Liver (tissue), 9 donors: ENCODE results near the gene NKX1-2. TPM values are rescaled to one million over a fixed set of nuclear protein-coding genes. Genes with fewer than 3 reads are reported as not detected.
A peak's percentile ranks its signal among the peaks of the same experiment; 100 is the strongest.

ENCODE experiments used
- DNase-seq: peaks from one replicate; pipeline ENCODE4 v3.0.0-alpha.2; 2017; ENCODE audit warnings: low spot score
- H3K27ac ChIP-seq, 2 donors: one replicate each; pipeline ENCODE4 v1.7.0; 2013; ENCODE audit warnings: inconsistent platforms in 2 of 2, low read length in 2 of 2, control low read depth in 1 of 2, low read depth in 1 of 2, mild to moderate bottlenecking in 1 of 2
- H3K27me3 ChIP-seq, 4 donors: one replicate each; pipeline versions ENCODE4 v1.6.1 to v1.7.0; 2013; ENCODE audit warnings: low read length in 3 of 4, inconsistent platforms in 1 of 4, mild to moderate bottlenecking in 1 of 4, moderate library complexity in 1 of 4; ENCODE audit not compliant: control insufficient read depth in 4 of 4, insufficient read depth in 4 of 4
- H3K36me3 ChIP-seq, 4 donors: one replicate each; pipeline versions ENCODE4 v1.6.1 to v1.7.0; 2013; ENCODE audit warnings: low read length in 3 of 4, mild to moderate bottlenecking in 3 of 4, low read depth in 1 of 4, moderate library complexity in 1 of 4; ENCODE audit not compliant: control insufficient read depth in 4 of 4, insufficient read depth in 3 of 4
- H3K4me1 ChIP-seq, 4 donors: one replicate each; pipeline versions ENCODE4 v1.6.1 to v1.7.0; 2013; ENCODE audit warnings: low read length in 3 of 4, mild to moderate bottlenecking in 3 of 4, moderate library complexity in 1 of 4; ENCODE audit not compliant: control insufficient read depth in 4 of 4, insufficient read depth in 4 of 4
- H3K4me3 ChIP-seq, 3 donors: one replicate each; pipeline versions ENCODE4 v1.6.1 to v1.7.0; 2013; ENCODE audit warnings: low read length in 3 of 3, control low read depth in 1 of 3, low read depth in 1 of 3, mild to moderate bottlenecking in 1 of 3
- H3K9ac ChIP-seq, 2 donors: one replicate each; pipeline ENCODE4 v1.7.0; 2013; ENCODE audit warnings: low read length in 2 of 2, mild to moderate bottlenecking in 2 of 2, moderate library complexity in 2 of 2, control low read depth in 1 of 2, low read depth in 1 of 2
- H3K9me3 ChIP-seq, 4 donors: one replicate each; pipeline versions ENCODE4 v1.6.1 to v1.7.0; 2013; ENCODE audit warnings: low read length in 3 of 4; ENCODE audit not compliant: control insufficient read depth in 4 of 4
- ATF3 ChIP-seq: IDR thresholded peaks from 2 replicates; pipeline ENCODE4 v1.6.1; 2016; ENCODE audit warnings: antibody characterized with exemption
- CTCF ChIP-seq: fragments of 150-350 bp; IDR thresholded peaks from 2 replicates; pipeline ENCODE4 v1.5.1; 2017; ENCODE audit warnings: improper control_type of control experiment, low read depth, low read length; ENCODE audit not compliant: missing input control
- EGR1 ChIP-seq, 2 donors: IDR thresholded peaks; 2 replicates each; pipeline ENCODE4 v1.6.1; 2016 to 2018; ENCODE audit warnings: antibody characterized with exemption in 2 of 2, low read depth in 2 of 2
- FOXA1 ChIP-seq: IDR thresholded peaks from 2 replicates; pipeline ENCODE4 v1.6.1; 2016; ENCODE audit warnings: antibody characterized with exemption
- FOXA2 ChIP-seq: IDR thresholded peaks from 2 replicates; pipeline ENCODE4 v1.6.1; 2016; ENCODE audit warnings: antibody characterized with exemption
- GABPA ChIP-seq, 2 donors: IDR thresholded peaks in 1 of 2; conservative IDR thresholded peaks in 1 of 2; 2 replicates each; pipeline ENCODE4 v1.6.1; 2016; ENCODE audit warnings: antibody characterized with exemption in 2 of 2, mild to moderate bottlenecking in 1 of 2, moderate library complexity in 1 of 2
- HNF4A ChIP-seq, 2 donors: conservative IDR thresholded peaks; 2 replicates each; pipeline ENCODE4 v1.6.1; 2016; ENCODE audit warnings: antibody characterized with exemption in 2 of 2, mild to moderate bottlenecking in 2 of 2
- HNF4G ChIP-seq: IDR thresholded peaks from 2 replicates; pipeline ENCODE4 v1.6.1; 2016; ENCODE audit warnings: antibody characterized with exemption
- JUND ChIP-seq, 2 donors: IDR thresholded peaks; 2 replicates each; pipeline ENCODE4 v1.6.1; 2016; ENCODE audit warnings: antibody characterized with exemption in 2 of 2
- MAX ChIP-seq: IDR thresholded peaks from 2 replicates; pipeline ENCODE4 v1.6.1; 2016; ENCODE audit warnings: antibody characterized with exemption
- NR2F2 ChIP-seq: IDR thresholded peaks from 2 replicates; pipeline ENCODE4 v1.6.1; 2016; ENCODE audit warnings: antibody characterized with exemption
- RAD21 ChIP-seq, 2 donors: IDR thresholded peaks; 2 replicates each; pipeline ENCODE4 v1.6.1; 2016; ENCODE audit warnings: antibody characterized with exemption in 2 of 2, mild to moderate bottlenecking in 2 of 2
- REST ChIP-seq: IDR thresholded peaks from 2 replicates; pipeline ENCODE4 v1.6.1; 2016; ENCODE audit warnings: antibody characterized with exemption, mild to moderate bottlenecking
- RXRA ChIP-seq, 2 donors: IDR thresholded peaks; 2 replicates each; pipeline ENCODE4 v1.6.1; 2017 to 2018; ENCODE audit warnings: antibody characterized with exemption in 2 of 2, mild to moderate bottlenecking in 1 of 2
- SP1 ChIP-seq: IDR thresholded peaks from 2 replicates; pipeline ENCODE4 v1.6.1; 2018; ENCODE audit warnings: antibody characterized with exemption, mild to moderate bottlenecking
- TAF1 ChIP-seq: conservative IDR thresholded peaks from 2 replicates; pipeline ENCODE4 v1.6.1; 2016; ENCODE audit warnings: antibody characterized with exemption, mild to moderate bottlenecking
- YY1 ChIP-seq: IDR thresholded peaks from 2 replicates; pipeline ENCODE4 v1.6.1; 2016; ENCODE audit warnings: antibody characterized with exemption, mild to moderate bottlenecking
- ZBTB33 ChIP-seq: IDR thresholded peaks from 2 replicates; pipeline ENCODE4 v1.6.1; 2016; ENCODE audit warnings: antibody characterized with exemption
- WGBS: extraction: QIAGEN DNeasy Blood & Tissue Kit; methylation state at CpG from one replicate; pipeline ENCODE4 v1.1.7; 2013; 5-methylcytosine and 5-hydroxymethylcytosine counted together
- polyA plus RNA-seq, 2 donors: library from polyadenylated mRNA; stranded (reverse) in 1 of 2; unstranded in 1 of 2; fragments of 200-250 nt in 1 of 2; fragments of >200 nt in 1 of 2; fragmentation: Nextera tagmentation in 1 of 2; extraction: Ambion mirVana in 1 of 2; gene quantifications; one replicate each; pipeline versions ENCODE4 v1.2.1 to v1.2.3, GENCODE V29; 2013 to 2015
- total RNA-seq, 2 donors: library from RNA; depleted of rRNA; stranded (reverse); fragments of >200 nt; gene quantifications; one replicate each; pipeline ENCODE4 v1.2.3, GENCODE V29; 2014
- donor health status: healthy.
- donor health status: healthy.
- donor health status: healthy.
- donor health status: healthy.
- donor health status: healthy.

Gene NKX1-2
- total and polyA plus RNA-seq, 4 donors, result not detected

GRCh38 chr10:124477614-124478363 is 28.0 kb upstream of the NKX1-2 start:
- no peak overlapping the region for H3K4me3 ChIP-seq
- TF ChIP-seq FOXA1, result no peak
- TF ChIP-seq EGR1 (IDR thresholded peaks at IDR 0.05; ENCODE audit: low read depth in 2 of 2), result no peak
- TF ChIP-seq FOXA2, result no peak
- no peak for TF ChIP-seq RAD21 (IDR thresholded peaks at IDR 0.05)
- TF ChIP-seq GABPA (IDR thresholded peaks at IDR 0.05 in 1 of 2, conservative IDR thresholded peaks at IDR 0.05 in 1 of 2), result no peak
- TF ChIP-seq NR2F2, result no peak
- TF ChIP-seq ATF3, result no peak
- no peak for TF ChIP-seq HNF4A (conservative IDR thresholded peaks at IDR 0.05)
- no peak for TF ChIP-seq YY1
- no peak overlapping the region for H3K9ac ChIP-seq
- H3K9me3 ChIP-seq, result no peaks in the 10 kb centered on the region
- H3K27me3 ChIP-seq, result no peaks in the 10 kb centered on the region
- WGBS, result 72% methylated on average over 11 of the region's 11 CpGs
- DNase-seq, result no peak
- H3K27ac ChIP-seq, result peak overlapping the region in 1 of 2 donors; percentile 44
- no peaks in the 10 kb centered on the region for H3K36me3 ChIP-seq
- H3K4me1 ChIP-seq, result peaks cover 7 to 41% (median 26%) of the 10 kb centered on the region in 4 donors

GRCh38 chr10:124476043-124476725 is 26.3 kb upstream of the NKX1-2 start:
- no peak overlapping the region for H3K27ac ChIP-seq
- no peak overlapping the region for H3K9ac ChIP-seq
- H3K4me1 ChIP-seq, result peaks cover 7 to 41% (median 26%) of the 10 kb centered on the region in 4 donors
- no peaks in the 10 kb centered on the region for H3K36me3 ChIP-seq
- H3K27me3 ChIP-seq, result no peaks in the 10 kb centered on the region
- TF ChIP-seq RXRA (IDR thresholded peaks at IDR 0.05) (peak; percentile 87 to 88), REST (no peak), FOXA2 (no peak), JUND (IDR thresholded peaks at IDR 0.05) (peak; percentile 63 to 79), RAD21 (IDR thresholded peaks at IDR 0.05) (peak in 1 of 2 donors; percentile 13), ZBTB33 (no peak), HNF4A (conservative IDR thresholded peaks at IDR 0.05) (peak; percentile 87), FOXA1 (peak; percentile 17), CTCF (no peak), ATF3 (peak; percentile 47), MAX (no peak), NR2F2 (no peak), HNF4G (peak; percentile 34), TAF1 (no peak), SP1 (peak; percentile 77), EGR1 (IDR thresholded peaks at IDR 0.05; ENCODE audit: low read depth in 2 of 2) (no peak), GABPA (IDR thresholded peaks at IDR 0.05 in 1 of 2, conservative IDR thresholded peaks at IDR 0.05 in 1 of 2) (no peak), YY1 (peak; percentile 36)
- no peak overlapping the region for H3K4me3 ChIP-seq
- no peaks in the 10 kb centered on the region for H3K9me3 ChIP-seq
- 74% methylated on average over 23 of the region's 23 CpGs for WGBS
- no peak for DNase-seq
